Epidermal melanocyte (primary cell): ENCODE results near the gene PAK4.

ENCODE experiments used
- DNase-seq: peaks from one replicate; pipeline ENCODE4 v3.0.0; 2011; ENCODE audit warnings: low spot score; ENCODE audit not compliant: insufficient read length

Gene PAK4

GRCh38 chr19:39164289-39164688, 38.7 kb downstream of the PAK4 start:
- no peak for DNase-seq

DNA sequence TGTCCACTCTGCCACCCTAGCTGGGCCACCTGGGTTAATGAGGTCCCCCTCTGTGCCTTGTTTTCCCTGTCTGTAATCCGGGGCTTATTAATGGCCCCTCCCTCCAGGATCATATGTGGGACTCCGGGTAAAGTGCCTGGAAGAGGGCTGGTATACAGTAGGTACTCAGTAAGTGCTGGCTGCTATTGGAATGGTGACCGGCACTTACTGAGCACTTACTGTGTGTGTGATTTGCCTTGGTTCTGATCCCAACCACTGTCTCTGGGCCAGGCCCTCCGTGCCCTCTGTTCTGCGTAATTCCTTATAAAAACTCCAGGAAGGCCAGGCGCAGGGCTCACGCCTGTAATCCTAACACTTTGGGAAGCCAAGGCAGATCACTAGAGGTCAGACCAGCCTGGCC, 40.3 kb downstream of the PAK4 start:
- no peak for DNase-seq

GRCh38 chr19:39166571-39167391, 41.2 kb downstream of the PAK4 start:
- DNase-seq, result no peak

- DNase-seq, result no peak
Observed at GRCh38 chr19:39167461-39168257, 42.1 kb downstream of the PAK4 start.

DNA sequence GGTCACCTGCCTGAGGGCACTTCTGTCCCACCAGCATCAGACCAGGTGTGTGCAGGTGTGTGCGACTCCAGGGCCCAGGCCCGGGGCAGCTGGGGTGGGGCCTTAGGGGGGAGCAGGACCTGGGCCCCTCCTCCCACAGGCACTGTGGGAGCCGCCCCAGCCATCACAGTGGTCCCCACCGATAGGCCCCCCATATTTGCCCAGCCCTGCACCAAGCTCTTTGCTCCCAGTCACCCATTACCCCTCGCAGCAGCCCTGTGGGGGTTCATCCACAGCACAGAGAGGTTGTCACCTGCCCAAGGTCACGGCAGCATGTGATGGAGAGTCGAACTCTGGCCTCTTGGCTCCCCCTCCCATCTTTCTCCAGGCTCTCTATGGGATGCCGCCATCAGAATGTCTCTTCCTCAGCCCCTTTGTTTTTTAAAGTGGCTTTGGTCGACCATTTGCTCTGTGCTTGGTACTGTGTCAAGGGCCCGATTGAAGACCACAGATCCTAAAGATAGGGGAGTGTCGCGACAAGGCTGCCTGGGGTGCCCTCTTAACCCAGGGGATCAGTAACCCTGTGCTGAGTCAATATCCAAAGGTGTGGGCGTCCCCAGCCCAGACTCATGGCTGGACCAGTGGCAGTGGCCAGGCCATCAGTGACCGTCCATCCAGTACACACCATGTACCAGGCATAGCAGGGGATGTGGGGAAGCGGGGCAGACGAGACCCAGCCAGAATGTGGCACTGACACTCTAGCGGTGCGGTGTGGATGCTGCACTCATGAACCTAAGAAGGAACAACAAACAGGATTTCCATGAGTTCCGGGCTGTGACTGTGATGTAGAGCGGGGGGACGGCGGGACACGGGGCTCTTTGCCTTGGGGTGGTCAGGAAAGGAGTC, 42.9 kb downstream of the PAK4 start:
- DNase-seq, result no peak

GRCh38 chr19:39169143-39169810, 43.7 kb downstream of the PAK4 start:
- DNase-seq, result no peak

GRCh38 chr19:39170386-39171231, 45.0 kb downstream of the PAK4 start:
- no peak for DNase-seq

GRCh38 chr19:39171479-39172465, 46.2 kb downstream of the PAK4 start:
- DNase-seq, result no peak

GRCh38 chr19:39172700-39173501, 47.3 kb downstream of the PAK4 start:
- no peak for DNase-seq

DNA sequence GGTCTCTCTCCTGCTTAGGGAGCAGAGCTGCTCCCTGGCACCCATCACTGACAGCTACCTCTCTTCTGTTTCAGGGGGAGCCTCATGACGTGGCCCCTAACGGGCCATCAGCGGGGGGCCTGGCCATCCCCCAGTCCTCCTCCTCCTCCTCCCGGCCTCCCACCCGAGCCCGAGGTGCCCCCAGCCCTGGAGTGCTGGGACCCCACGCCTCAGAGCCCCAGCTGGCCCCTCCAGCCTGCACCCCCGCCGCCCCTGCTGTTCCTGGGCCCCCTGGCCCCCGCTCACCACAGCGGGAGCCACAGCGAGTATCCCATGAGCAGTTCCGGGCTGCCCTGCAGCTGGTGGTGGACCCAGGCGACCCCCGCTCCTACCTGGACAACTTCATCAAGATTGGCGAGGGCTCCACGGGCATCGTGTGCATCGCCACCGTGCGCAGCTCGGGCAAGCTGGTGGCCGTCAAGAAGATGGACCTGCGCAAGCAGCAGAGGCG, 48.0 kb downstream of the PAK4 start:
- no peak for DNase-seq

DNA sequence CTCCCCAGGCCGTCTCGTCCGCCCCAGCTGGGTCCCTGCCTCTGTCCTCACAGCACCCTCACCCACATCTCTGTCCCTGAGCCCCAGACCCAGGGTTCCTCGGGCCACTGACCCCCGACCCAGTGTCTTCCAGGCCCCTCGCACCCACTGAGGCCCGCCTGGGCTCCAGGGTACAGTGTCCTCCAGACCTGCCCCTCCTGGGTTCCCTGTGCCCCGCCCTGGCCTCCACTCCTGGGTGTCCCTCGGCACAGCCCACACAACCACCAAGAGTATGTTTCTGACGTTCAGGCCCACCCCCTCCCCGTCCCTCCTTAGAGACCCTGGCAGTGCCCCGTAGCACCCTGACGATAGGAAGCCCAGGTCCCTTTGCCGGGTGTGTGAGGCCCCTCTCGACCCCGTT, 48.6 kb downstream of the PAK4 start:
- DNase-seq, result no peak

GRCh38 chr19:39174558-39175544, 49.3 kb downstream of the PAK4 start:
- no peak for DNase-seq

- no peak for DNase-seq
Observed at GRCh38 chr19:39175564-39175963, 50.0 kb downstream of the PAK4 start.

GRCh38 chr19:39177110-39177699, 51.6 kb downstream of the PAK4 start:
- DNase-seq, result no peak

- DNase-seq, result no peak
Observed at GRCh38 chr19:39177736-39178135, 52.1 kb downstream of the PAK4 start.

DNA sequence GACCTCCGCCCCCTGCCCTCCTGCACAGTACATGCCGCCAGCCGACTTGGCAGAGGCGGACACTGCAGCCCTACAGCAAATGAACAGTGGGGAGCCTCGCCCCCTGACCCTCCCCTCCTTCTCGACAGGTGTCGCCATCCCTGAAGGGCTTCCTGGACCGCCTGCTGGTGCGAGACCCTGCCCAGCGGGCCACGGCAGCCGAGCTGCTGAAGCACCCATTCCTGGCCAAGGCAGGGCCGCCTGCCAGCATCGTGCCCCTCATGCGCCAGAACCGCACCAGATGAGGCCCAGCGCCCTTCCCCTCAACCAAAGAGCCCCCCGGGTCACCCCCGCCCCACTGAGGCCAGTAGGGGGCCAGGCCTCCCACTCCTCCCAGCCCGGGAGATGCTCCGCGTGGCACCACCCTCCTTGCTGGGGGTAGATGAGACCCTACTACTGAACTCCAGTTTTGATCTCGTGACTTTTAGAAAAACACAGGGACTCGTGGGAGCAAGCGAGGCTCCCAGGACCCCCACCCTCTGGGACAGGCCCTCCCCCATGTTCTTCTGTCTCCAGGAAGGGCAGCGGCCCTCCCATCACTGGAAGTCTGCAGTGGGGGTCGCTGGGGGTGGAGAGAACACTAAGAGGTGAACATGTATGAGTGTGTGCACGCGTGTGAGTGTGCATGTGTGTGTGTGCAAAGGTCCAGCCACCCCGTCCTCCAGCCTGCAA, 52.9 kb downstream of the PAK4 start:
- DNase-seq, result no peak
